ENCODE data around the gene AMBP. TPM values are rescaled to one million over a fixed set of nuclear protein-coding genes. Genes with fewer than 3 reads are reported as not detected.

The AMBP gene
- total and polyA plus RNA-seq, 2 of the 13 experiments (the other 11 are each of a cell fraction or from before 2014, with no cell fraction given): 1,510 to 2,580 TPM

- TF ChIP-seq, protein P1, sequence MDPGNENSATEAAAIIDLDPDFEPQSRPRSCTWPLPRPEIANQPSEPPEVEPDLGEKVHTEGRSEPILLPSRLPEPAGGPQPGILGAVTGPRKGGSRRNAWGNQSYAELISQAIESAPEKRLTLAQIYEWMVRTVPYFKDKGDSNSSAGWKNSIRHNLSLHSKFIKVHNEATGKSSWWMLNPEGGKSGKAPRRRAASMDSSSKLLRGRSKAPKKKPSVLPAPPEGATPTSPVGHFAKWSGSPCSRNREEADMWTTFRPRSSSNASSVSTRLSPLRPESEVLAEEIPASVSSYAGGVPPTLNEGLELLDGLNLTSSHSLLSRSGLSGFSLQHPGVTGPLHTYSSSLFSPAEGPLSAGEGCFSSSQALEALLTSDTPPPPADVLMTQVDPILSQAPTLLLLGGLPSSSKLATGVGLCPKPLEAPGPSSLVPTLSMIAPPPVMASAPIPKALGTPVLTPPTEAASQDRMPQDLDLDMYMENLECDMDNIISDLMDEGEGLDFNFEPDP (CRISPR knock-in tag; conservative IDR thresholded peaks at IDR 0.05): no peak
- TF ChIP-seq ZNF614 (CRISPR knock-in tag; IDR thresholded peaks at IDR 0.05; ENCODE audit: borderline replicate concordance) (peak; percentile 24; the same call in 1 of the 2 replicates), FOXO1 (CRISPR knock-in tag; IDR thresholded peaks at IDR 0.05) (peak; percentile 37; the same call in 1 of the 2 replicates), TEAD3 (CRISPR knock-in tag; optimal IDR thresholded peaks at IDR 0.05; ENCODE audit: borderline replicate concordance) (peak; percentile 71), ZNF550 (CRISPR knock-in tag; IDR thresholded peaks at IDR 0.05; ENCODE audit: borderline replicate concordance) (no peak), HNF4A (CRISPR knock-in tag; IDR thresholded peaks at IDR 0.05) (peak; percentile 96), KDM2A (CRISPR knock-in tag; IDR thresholded peaks at IDR 0.05; ENCODE audit: borderline replicate concordance, low read depth) (0 out of 2 replicates have a peak, but pooled peaks have one; percentile 33), ZSCAN25 (CRISPR knock-in tag; IDR thresholded peaks at IDR 0.05) (peak; percentile 69; the same call in 1 of the 2 replicates), KLF11 (CRISPR knock-in tag; IDR thresholded peaks at IDR 0.05) (no peak), ZBTB7B (CRISPR knock-in tag; IDR thresholded peaks at IDR 0.05) (peak; percentile 89), NR2F6 (IDR thresholded peaks at IDR 0.05) (peak; percentile 43), NR2F6 (CRISPR knock-in tag; IDR thresholded peaks at IDR 0.05) (peak; percentile 68), ZNF629 (CRISPR knock-in tag; conservative IDR thresholded peaks at IDR 0.05) (peak; percentile 26; the same call in 1 of the 2 replicates), ZNF609 (CRISPR knock-in tag; IDR thresholded peaks at IDR 0.05; ENCODE audit: borderline replicate concordance) (peak; percentile 79), YY1 (IDR thresholded peaks at IDR 0.05; ENCODE audit: insufficient read depth, insufficient replicate concordance, low read depth, low read length) (peak; percentile 13), ZNF746 (CRISPR knock-in tag; IDR thresholded peaks at IDR 0.05) (peak; percentile 79), ZFX (CRISPR knock-in tag; IDR thresholded peaks at IDR 0.05; ENCODE audit: low read depth) (peak; percentile 19; the same call in 1 of the 2 replicates)
- TF ChIP-seq, protein P2, sequence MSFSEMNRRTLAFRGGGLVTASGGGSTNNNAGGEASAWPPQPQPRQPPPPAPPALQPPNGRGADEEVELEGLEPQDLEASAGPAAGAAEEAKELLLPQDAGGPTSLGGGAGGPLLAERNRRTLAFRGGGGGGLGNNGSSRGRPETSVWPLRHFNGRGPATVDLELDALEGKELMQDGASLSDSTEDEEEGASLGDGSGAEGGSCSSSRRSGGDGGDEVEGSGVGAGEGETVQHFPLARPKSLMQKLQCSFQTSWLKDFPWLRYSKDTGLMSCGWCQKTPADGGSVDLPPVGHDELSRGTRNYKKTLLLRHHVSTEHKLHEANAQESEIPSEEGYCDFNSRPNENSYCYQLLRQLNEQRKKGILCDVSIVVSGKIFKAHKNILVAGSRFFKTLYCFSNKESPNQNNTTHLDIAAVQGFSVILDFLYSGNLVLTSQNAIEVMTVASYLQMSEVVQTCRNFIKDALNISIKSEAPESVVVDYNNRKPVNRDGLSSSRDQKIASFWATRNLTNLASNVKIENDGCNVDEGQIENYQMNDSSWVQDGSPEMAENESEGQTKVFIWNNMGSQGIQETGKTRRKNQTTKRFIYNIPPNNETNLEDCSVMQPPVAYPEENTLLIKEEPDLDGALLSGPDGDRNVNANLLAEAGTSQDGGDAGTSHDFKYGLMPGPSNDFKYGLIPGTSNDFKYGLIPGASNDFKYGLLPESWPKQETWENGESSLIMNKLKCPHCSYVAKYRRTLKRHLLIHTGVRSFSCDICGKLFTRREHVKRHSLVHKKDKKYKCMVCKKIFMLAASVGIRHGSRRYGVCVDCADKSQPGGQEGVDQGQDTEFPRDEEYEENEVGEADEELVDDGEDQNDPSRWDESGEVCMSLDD (CRISPR knock-in tag; IDR thresholded peaks at IDR 0.05; ENCODE audit: borderline replicate concordance): peak; percentile 54; the same call in 1 of the 2 replicates
- TF ChIP-seq, protein P3, sequence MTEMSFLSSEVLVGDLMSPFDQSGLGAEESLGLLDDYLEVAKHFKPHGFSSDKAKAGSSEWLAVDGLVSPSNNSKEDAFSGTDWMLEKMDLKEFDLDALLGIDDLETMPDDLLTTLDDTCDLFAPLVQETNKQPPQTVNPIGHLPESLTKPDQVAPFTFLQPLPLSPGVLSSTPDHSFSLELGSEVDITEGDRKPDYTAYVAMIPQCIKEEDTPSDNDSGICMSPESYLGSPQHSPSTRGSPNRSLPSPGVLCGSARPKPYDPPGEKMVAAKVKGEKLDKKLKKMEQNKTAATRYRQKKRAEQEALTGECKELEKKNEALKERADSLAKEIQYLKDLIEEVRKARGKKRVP (CRISPR knock-in tag; IDR thresholded peaks at IDR 0.05): peak in 1 of 2 experiments; percentile 95; a peak in 2 of 4 replicates
These were observed 45.2 kb upstream of the AMBP start (continued) for GRCh38 chr9:114123031-114123977.
